ES-I3 (cell line): ENCODE results near the gene CDKN2B.
"Not testable (repeated sequence)": the region's sequence is repeated elsewhere in the genome, so short reads cannot be mapped to it uniquely, and the experiment has no call there.

Experiments used
- H3K36me3 ChIP-seq: 2 replicates; pipeline ENCODE4 v1.6.1; 2013; ENCODE audit warnings: mild to moderate bottlenecking, low read length, control low read depth, moderate library complexity; ENCODE audit not compliant: insufficient read depth
- H3K4me1 ChIP-seq: 2 replicates; pipeline ENCODE4 v1.6.1; 2013; ENCODE audit warnings: mild to moderate bottlenecking, control low read depth, low read length; ENCODE audit not compliant: insufficient read depth
- H3K9ac ChIP-seq: 2 replicates; pipeline ENCODE4 v1.6.1; 2013; ENCODE audit warnings: low read depth, mild to moderate bottlenecking, low read length, moderate library complexity
- H3K9me3 ChIP-seq: 2 replicates; pipeline ENCODE4 v1.6.1; 2013; ENCODE audit warnings: mild to moderate bottlenecking, low read length, moderate library complexity; ENCODE audit not compliant: control insufficient read depth, insufficient read depth

Gene CDKN2B, protein sequence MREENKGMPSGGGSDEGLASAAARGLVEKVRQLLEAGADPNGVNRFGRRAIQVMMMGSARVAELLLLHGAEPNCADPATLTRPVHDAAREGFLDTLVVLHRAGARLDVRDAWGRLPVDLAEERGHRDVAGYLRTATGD

DNA sequence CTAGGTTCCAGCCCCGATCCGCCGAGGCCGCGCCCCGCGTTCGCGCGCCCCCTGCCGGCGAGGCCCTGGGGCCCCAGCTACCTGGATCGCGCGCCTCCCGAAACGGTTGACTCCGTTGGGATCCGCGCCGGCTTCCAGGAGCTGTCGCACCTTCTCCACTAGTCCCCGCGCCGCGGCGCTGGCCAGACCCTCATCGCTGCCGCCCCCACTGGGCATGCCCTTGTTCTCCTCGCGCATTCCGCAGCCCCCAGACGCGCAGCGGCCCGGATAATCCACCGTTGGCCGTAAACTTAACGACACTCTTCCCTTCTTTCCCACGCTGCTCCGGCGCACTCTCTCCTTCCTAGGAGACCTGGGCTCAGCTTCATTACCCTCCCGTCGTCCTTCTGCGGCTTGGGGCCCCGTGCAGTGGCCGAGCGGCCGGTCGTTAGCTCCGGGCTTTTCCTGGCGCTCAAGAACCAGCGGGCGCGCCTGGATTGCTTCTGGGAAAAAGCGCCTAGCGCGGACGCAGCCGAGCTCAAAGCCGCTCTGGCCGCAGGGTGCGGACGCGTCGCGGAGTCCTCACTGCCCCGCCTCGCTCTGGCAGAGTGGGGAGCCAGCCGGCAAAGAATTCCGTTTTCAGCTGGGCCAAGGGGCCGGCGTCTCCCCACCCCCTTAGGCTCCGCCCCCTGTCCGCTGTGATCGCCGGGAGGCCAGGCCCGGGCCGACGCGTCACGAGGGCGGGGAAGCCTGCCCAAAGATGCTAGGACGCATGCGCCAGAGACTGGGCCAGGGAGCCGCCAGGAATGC lies at the start of gene CDKN2B:
Gene CDKN2B, minus strand, starts transcription at position 589 of the 789 bp plus-strand sequence. Its CDS starts 352 bp downstream, at position 237.
- Histone ChIP-seq H3K36me3 (no peaks in the 10 kb centered on the region), H3K9me3 (no peaks in the 10 kb centered on the region), H3K9ac (peak within 1 kb of the TSS; percentile 96), H3K4me1 (no peaks in the 10 kb centered on the region)

DNA sequence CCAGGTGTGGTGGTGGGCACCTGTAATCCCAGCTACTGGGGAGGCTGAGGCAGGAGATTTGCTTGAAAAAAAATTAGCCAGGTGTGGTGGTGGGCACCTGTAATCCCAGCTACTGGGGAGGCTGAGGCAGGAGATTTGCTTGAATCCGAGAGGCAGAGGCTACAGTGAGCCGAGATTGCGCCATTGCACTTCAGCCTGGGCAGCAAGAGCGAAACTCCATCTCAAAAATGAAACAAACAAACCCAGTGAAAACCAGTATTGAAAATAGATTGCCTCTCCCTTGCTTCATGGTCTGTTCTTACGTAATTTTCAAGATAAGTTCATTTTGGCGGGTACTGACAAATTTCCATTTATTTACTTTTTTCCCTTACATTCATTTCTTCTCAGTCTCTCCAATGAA lies 48.9 kb upstream of the CDKN2B start:
- H3K9me3 ChIP-seq, H3K9ac ChIP-seq, H3K4me1 ChIP-seq, H3K36me3 ChIP-seq: not testable (repeated sequence)

DNA sequence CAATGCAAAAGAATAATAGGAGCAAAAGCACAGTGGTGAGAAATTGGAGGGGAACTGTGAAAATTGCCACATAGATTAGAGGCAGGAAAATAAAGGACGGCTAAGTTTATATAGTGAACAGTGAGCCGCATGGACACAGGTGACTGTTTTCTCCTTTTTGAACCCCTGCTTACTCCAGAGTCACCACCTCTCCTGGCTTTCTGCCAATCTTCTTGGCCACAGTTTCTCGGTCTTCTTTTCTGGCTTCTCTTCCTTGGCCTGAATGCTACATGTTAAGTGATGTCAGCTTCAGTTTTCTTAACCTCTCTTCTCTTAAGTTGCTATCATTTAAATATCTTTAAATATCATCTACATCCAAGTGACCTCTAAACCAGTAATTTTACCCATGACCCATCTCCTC lies 47.3 kb upstream of the CDKN2B start:
- no peaks in the 10 kb centered on the region for H3K9me3 ChIP-seq
- H3K36me3 ChIP-seq = no peaks in the 10 kb centered on the region
- peaks cover 16% of the 10 kb centered on the region for H3K4me1 ChIP-seq
- H3K9ac ChIP-seq = no peak overlapping the region

DNA sequence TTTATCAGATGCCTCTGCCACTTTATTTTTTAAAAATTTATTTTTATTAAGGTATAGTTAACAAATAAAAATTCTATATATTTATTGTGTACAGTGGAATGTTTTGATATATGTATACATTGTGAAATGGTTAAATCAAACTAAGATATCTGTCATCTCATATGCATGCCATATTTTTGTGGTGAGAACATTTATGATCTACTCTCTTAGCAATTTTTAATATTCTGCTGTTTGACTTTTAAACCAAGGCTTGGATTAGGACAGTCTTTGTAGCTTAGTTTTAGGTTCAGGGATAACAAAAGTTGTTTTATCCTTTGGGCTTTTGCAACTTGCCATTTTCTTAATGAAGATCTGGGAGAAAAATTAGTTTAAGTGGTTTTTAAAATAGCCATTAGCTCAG lies 46.0 kb upstream of the CDKN2B start:
- Histone ChIP-seq H3K9me3 (no peaks in the 10 kb centered on the region), H3K4me1 (peaks cover 24% of the 10 kb centered on the region), H3K36me3 (no peaks in the 10 kb centered on the region), H3K9ac (no peak overlapping the region)

DNA sequence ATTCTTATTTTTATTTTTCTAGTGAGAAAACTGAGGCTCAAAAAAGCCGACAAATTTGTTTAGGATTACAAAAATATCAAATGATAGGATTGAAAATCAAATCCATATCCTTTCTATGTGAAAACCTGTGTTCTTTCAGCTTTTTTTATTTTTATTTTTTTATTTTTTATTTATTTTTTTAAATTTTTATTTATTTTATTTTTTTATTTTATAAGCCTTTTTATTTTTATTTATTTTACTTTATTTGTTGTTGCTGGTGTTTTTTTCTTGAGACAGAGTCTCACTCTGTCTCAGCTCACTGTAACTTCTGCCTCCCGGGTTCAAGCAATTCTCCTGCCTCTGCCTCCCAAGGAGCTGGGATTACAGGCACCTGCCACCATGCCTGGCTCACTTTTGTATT lies 45.4 kb upstream of the CDKN2B start:
- H3K9ac ChIP-seq = no peak overlapping the region
- H3K4me1 ChIP-seq = peaks cover 24% of the 10 kb centered on the region
- H3K36me3 ChIP-seq = no peaks in the 10 kb centered on the region
- H3K9me3 ChIP-seq = no peaks in the 10 kb centered on the region

DNA sequence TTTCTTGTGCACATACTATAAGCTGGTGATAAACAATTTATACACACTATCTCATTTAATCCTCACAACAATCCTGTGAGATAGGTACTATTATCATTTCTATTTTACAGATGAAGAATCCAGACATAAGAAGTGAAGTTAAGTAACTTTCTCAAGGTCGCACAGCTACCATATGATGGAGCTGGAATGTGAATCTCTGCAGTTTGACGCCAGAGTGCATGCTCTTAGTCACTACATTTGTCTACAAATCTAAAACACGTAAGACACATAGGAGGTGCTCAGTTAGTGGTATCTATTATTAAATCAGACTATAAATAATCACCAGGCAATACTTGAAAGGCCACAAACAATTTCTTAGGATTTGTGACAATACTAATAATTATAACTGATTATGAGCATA lies 45.0 kb upstream of the CDKN2B start:
- no peaks in the 10 kb centered on the region for H3K9me3 ChIP-seq
- H3K9ac ChIP-seq = no peak overlapping the region
- no peaks in the 10 kb centered on the region for H3K36me3 ChIP-seq
- H3K4me1 ChIP-seq = peaks cover 29% of the 10 kb centered on the region

DNA sequence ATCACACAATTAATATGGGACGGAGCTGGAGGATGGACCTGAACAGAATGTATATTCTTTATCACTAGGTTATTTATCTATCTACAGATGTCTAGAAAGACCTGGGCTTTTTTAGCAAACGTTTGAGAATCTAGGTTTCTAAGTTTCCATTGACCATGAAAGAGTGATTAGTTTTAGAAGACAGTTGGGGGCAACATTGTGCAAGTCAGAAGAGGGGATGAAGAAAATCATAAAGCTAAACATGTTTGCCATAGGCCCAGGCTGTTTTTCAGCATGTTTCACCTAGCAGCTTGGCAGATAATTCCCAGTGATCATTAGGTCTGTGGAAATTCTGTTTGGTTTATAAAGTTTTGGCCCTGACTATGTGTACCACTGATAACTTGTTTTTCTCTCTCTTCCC lies 44.1 kb upstream of the CDKN2B start:
- Histone ChIP-seq H3K9me3 (no peaks in the 10 kb centered on the region), H3K36me3 (no peaks in the 10 kb centered on the region), H3K9ac (no peak overlapping the region), H3K4me1 (peaks cover 29% of the 10 kb centered on the region)

DNA sequence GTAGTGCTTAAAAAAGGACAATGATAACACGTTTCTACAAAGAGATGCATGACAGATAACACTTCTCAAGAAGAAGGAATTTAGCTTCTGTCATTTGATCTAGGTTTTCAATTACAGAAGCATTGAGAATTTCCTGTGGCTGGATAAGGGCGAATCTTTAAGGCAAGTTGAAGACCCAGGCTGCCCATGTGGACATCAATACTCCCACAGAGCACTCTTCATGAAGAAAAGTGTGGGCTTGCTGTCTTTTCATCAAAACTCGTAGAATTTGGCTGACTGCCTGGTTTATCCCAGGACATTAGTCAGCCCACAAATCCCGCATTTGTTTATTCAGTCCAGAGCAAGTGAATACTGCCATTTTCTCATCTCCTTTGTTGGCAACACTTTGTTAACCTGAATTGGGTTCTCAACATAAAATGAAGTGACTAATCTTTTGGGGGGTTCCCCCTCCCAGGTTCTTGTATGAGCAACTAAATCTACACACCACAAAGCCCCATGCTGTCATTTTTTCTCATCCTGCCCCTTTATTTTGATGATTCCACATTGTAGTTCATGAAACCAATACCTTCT lies 43.4 kb upstream of the CDKN2B start:
- Histone ChIP-seq H3K36me3 (no peaks in the 10 kb centered on the region), H3K9ac (no peak overlapping the region), H3K4me1 (peaks cover 29% of the 10 kb centered on the region), H3K9me3 (no peaks in the 10 kb centered on the region)

DNA sequence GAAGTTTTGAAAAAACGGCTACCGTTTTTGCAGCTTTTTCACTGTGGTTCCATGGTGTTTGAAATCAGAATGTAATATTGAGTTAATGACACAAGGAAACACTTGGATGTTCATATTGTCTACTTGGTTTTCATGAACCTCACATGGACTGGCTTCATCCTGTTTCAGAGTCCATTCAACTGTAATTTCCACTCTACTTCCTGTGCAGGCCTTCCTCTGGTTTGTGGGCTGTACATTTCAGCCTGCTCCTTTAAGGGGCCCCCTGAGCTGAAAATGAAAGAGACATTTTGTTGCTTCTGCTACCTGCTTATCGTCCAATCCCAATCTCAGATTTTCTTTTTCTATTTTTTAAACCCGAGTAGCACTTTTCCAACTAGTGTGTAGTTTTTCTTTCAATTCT lies 41.8 kb upstream of the CDKN2B start:
- Histone ChIP-seq H3K36me3 (no peaks in the 10 kb centered on the region), H3K9me3 (no peaks in the 10 kb centered on the region), H3K4me1 (peaks cover 29% of the 10 kb centered on the region), H3K9ac (no peak overlapping the region)

DNA sequence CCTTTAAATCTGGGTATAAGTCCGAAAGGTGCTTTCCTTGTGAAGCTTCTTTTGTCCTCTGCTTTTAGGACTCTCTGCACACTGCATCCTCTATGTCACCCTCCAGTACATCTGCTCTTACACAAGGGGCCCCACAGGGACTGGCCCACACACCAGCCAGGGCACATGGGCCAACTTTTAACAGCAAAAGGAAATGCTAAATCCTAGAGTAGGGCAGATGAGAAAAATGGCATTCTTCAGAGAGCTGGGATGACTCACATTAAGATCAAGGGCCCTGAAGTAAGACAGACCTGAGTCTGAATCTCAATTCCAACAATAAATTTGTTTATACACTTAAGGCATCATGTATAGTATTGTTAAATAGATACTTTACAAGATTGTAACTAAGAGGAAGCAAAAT lies 40.3 kb upstream of the CDKN2B start:
- no peak overlapping the region for H3K9ac ChIP-seq
- H3K36me3 ChIP-seq = no peaks in the 10 kb centered on the region
- H3K4me1 ChIP-seq = peaks cover 29% of the 10 kb centered on the region
- no peaks in the 10 kb centered on the region for H3K9me3 ChIP-seq

DNA sequence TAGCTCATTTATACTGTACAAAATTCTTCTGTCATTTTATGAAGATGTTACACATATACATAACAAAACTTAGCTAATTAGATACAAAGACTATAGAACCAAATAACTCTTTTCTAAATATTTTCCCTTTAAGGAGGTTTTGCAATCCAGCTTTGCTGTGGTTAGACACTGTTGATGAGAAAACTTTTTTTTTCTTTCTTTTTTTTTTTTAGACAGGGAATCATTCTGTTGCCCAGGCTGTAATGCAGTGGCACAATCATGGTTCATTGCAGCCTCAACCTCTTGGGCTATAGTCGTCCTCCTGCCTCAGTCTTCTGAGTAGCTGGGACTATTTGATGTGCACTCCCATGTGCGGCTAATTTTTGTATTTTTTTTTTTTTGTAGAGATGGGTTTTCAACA lies 38.5 kb upstream of the CDKN2B start:
- Histone ChIP-seq H3K36me3 (no peaks in the 10 kb centered on the region), H3K4me1 (peaks cover 23% of the 10 kb centered on the region), H3K9ac (no peak overlapping the region), H3K9me3 (no peaks in the 10 kb centered on the region)

DNA sequence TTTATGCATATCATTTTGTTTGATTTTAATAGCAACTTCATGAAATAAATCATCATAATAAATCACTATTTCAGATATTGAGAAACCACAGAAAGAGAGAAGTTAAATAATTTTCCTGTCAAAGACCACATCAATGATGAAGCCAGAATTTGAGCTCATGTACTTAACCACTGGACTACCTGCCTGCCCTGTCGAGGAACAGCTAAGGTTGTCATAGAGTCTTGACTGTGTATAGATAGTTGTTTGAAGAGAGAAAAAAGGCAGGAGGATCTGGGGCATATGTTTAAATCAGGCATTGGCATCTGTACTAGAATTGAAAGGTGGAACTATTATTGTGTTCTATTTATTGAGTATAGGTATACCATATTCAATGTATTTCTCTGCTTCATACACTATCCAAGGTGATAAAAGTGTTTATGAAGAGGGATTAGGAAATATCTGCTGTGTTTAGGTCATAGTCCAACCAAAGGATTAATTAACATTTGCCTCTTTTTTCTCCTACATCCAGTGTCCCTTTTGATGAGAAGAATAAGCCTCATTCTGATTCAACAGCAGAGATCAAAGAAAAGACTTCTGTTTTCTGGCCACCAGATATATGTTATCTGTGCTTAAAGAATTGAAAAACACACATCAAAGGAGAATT lies 37.3 kb upstream of the CDKN2B start:
- Histone ChIP-seq H3K4me1 (peaks cover 13% of the 10 kb centered on the region; the same call in 1 of the 2 replicates), H3K36me3 (no peaks in the 10 kb centered on the region), H3K9me3 (no peaks in the 10 kb centered on the region), H3K9ac (no peak overlapping the region)

DNA sequence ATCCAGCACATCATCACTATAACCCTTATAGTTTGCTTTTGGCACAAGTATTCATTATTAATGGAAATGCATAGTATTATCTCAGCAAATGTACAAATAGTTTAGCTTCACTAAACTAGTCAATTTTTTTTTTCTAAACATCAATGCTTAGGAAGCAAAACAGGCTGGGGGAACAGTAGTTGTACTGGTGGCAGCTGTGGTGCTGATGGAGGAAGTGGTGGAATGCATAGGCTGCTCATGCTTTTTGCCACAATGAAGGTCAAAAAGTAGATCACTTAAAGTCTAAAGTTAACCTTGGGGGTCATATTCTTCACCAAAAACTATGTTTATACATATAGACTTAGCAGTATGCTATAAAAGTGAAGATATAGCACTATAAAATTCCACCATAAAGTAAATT lies 36.3 kb upstream of the CDKN2B start:
- Histone ChIP-seq H3K36me3 (no peaks in the 10 kb centered on the region), H3K4me1 (0 out of 2 replicates have a peak, but pooled peaks cover 6% of the 10 kb centered on the region), H3K9ac (no peak overlapping the region), H3K9me3 (no peaks in the 10 kb centered on the region)

DNA sequence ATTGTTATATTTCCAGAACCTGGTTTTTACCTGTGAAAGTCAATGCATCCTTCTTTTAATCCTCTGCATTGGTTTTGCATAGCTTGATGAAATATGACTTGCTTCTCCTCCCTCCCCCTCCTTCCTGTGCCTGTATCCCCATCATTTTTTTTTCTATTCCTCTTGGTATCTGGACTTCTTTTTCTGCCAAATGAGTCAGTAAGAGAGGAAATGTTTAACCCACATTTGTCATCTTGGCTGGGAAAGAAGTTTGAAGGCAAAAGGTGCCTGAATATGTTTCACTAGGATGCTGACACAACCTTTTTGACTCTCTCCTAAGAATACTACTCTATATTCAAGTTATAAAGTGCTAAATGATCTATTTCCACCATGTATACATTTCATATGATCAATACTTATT lies 35.5 kb upstream of the CDKN2B start:
- Histone ChIP-seq H3K9ac (no peak overlapping the region), H3K36me3 (no peaks in the 10 kb centered on the region), H3K9me3 (no peaks in the 10 kb centered on the region), H3K4me1 (0 out of 2 replicates have a peak, but pooled peaks cover 5% of the 10 kb centered on the region)

DNA sequence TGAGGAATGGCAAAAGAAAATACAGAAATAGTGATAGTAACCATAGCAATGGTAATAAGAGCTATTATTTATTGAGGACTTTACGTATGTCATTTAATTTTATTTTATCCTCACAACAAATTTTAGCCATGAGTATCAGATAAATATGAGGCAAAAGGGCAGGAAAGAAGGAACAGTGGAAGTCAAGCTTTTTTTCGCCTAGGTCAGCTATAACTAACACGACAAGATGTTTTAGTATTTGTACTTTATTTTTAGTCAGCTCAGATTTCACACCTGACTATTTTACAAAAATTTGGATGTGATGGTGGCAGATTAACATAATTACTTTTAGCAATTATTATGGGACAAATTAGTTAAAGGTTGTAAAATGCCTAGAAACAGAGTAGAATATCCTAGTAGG lies 34.8 kb upstream of the CDKN2B start:
- Histone ChIP-seq H3K9ac (no peak overlapping the region), H3K36me3 (no peaks in the 10 kb centered on the region), H3K9me3 (no peaks in the 10 kb centered on the region), H3K4me1 (peaks cover 3% of the 10 kb centered on the region; the same call in 1 of the 2 replicates)
